ENCODE measurements around the gene CACNA1C. TPM values are rescaled to one million over a fixed set of nuclear protein-coding genes. Genes with fewer than 3 reads are reported as not detected.

Gene CACNA1C
- total and polyA plus RNA-seq, 2 of the 4 experiments (the other 2 are of a cell fraction), result 1.6 to 2.6 TPM

DNA sequence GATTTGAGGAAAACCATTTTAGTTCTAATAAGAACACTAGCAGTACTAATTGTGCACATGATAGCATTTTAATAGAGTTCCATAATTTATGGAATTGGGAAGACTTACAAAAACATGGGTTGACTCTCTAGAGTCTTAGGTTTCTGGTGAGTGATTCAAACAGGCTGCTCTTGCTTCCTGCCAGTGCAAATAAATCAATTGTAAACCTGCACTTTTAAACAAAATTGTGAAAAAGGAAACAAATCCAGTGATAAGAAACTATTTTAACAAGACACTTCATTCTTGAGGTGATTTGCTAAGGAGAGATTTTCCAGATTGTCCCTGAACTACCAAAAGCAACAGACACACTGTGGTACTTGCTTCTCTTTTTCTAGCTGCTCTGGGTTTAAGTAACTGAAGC lies 112.2 kb downstream of the CACNA1C start:
- in situ Hi-C loops (cut with MboI; ENCODE audit: low sequenced_read_pairs) (no loop called here), intact Hi-C loops (cut with micrococcal nuclease) (no loop called here), dilution Hi-C loops (cut with HindIII; ENCODE audit: low sequenced_read_pairs, unreplicated experiment) (no loop called here)
- Histone ChIP-seq H3K9me3 (ENCODE audit: control insufficient read depth, insufficient read depth, low read length) (peaks cover 3% of the 10 kb centered on the region; the same call in 1 of the 2 replicates), H3K4me1 (ENCODE audit: control insufficient read depth, insufficient read depth, low read length) (peaks cover 21% of the 10 kb centered on the region), H3K27ac (ENCODE audit: insufficient read depth, low read length) (no peak overlapping the region), H2BK15ac (ENCODE audit: low read depth, low read length) (no peak overlapping the region), H4K20me1 (ENCODE audit: insufficient read depth, low read length) (0 out of 2 replicates have a peak, but pooled peaks cover 5% of the 10 kb centered on the region), H2AFZ (replicated peaks; ENCODE audit: low read length, poor library complexity) (no peak overlapping the region), H3K9ac (ENCODE audit: low read depth, low read length) (no peak overlapping the region), H4K5ac (ENCODE audit: low read depth, low read length) (no peak overlapping the region), H2BK20ac (ENCODE audit: low read depth, low read length) (no peak overlapping the region), H3K4me2 (ENCODE audit: low read depth, low read length) (no peak overlapping the region), H2AK9ac (replicated peaks; ENCODE audit: low read depth, low read length, poor library complexity) (no peak overlapping the region), H3K4me3 (ENCODE audit: insufficient read depth, low read depth, low read length) (no peak overlapping the region), H4K8ac (ENCODE audit: low read depth in 2 of 2, low read length in 2 of 2) (no peak overlapping the region), H3K27me3 (ENCODE audit: control insufficient read depth, insufficient read depth, low read length) (no peaks in the 10 kb centered on the region), H3K4ac (ENCODE audit: low read depth, low read length) (no peak overlapping the region), H2AK5ac (ENCODE audit: low read depth, low read length) (no peak overlapping the region; the same call in 1 of the 2 replicates), H3K9me1 (ENCODE audit: insufficient read depth, low read length) (peaks cover 25% of the 10 kb centered on the region), H3K79me1 (ENCODE audit: low read depth in 1 of 2, low read length in 2 of 2) (0 out of 4 replicates have a peak, but pooled peaks cover 0 to 8% of the 10 kb centered on the region in 2 experiments), H3K18ac (ENCODE audit: low read depth, low read length) (no peak overlapping the region), H2BK120ac (ENCODE audit: low read depth, low read length) (no peak overlapping the region), H3K36me3 (ENCODE audit: control insufficient read depth, insufficient read depth, low read length) (no peaks in the 10 kb centered on the region), H3K23ac (ENCODE audit: low read depth, low read length) (no peak overlapping the region; the same call in 1 of the 2 replicates), H2BK5ac (ENCODE audit: low read depth, low read length, poor library complexity, severe bottlenecking) (no peak overlapping the region), H3K56ac (ENCODE audit: extremely low read depth, insufficient read depth, low read length) (no peak overlapping the region), H3K14ac (replicated peaks; ENCODE audit: low read depth, low read length) (no peak overlapping the region), H4K91ac (ENCODE audit: insufficient read depth, low read depth, low read length) (no peak overlapping the region)
- TF ChIP-seq MAZ (IDR thresholded peaks at IDR 0.05; ENCODE audit: borderline replicate concordance, low read depth, low read length), result no peak
- DNase-seq (peak; percentile 58), ATAC-seq (ENCODE audit: low read depth) (peak; percentile 27; the same call in 1 of the 2 replicates)
- POLR2A ChIA-PET (ENCODE audit: unreplicated experiment), result no interaction called here
- CTCF ChIA-PET, result no interaction called here
- no TSS peak for BruUV-seq (replicated peaks)

All from IMR-90 (cell line).